DND-41 (cell line): ENCODE results near the gene SMOC2.

ENCODE experiments used
- ATAC-seq: fragments of 200-7000 bp; cut with Tn5 transposase; 3 replicates; pipeline ENCODE4 v1.9.1; 2021; ENCODE audit warnings: low read depth; ENCODE audit not compliant: insufficient read depth
- DNase-seq: peaks from one replicate; pipeline ENCODE4 v3.0.0-alpha.2; 2020
- H2AFZ ChIP-seq: 2 replicates; pipeline ENCODE4 v1.6.0; 2012; ENCODE audit warnings: low read depth, low read length
- H3K27ac ChIP-seq: 2 replicates; pipeline ENCODE4 v1.5.1; 2012; ENCODE audit warnings: low read length, inconsistent platforms
- H3K27me3 ChIP-seq: fragments of 200-600 bp; sonication (generic); 2 replicates; pipeline ENCODE4 v1.6.0; 2012; ENCODE audit warnings: low read length, mild to moderate bottlenecking, inconsistent platforms; ENCODE audit not compliant: insufficient read depth, poor library complexity
- H3K36me3 ChIP-seq: 2 replicates; pipeline ENCODE4 v1.5.1; 2012; ENCODE audit warnings: low read length, inconsistent platforms; ENCODE audit not compliant: insufficient read depth
- H3K4me1 ChIP-seq: 2 replicates; pipeline ENCODE4 v1.5.1; 2012; ENCODE audit warnings: mild to moderate bottlenecking, low read length; ENCODE audit not compliant: insufficient read depth
- H3K4me2 ChIP-seq: 2 replicates; pipeline ENCODE4 v1.6.0; 2012; ENCODE audit warnings: mild to moderate bottlenecking, moderate library complexity, low read length, inconsistent platforms; ENCODE audit not compliant: insufficient read depth
- H3K4me3 ChIP-seq, 2 experiments: fragments of 200-600 bp in 1 of 2; shearing (Covaris generic) in 1 of 2; 2 replicates each; pipeline ENCODE4 v1.5.1; 2012 to 2016; ENCODE audit warnings: inconsistent platforms in 2 of 2, low read length in 2 of 2, mild to moderate bottlenecking in 2 of 2, low read depth in 1 of 2, moderate library complexity in 1 of 2
- H3K79me2 ChIP-seq: 2 replicates; pipeline ENCODE4 v1.6.0; 2012; ENCODE audit warnings: low read length, inconsistent platforms; ENCODE audit not compliant: insufficient read depth
- H3K9ac ChIP-seq: 2 replicates; pipeline ENCODE4 v1.6.0; 2012; ENCODE audit warnings: low read depth, mild to moderate bottlenecking, inconsistent platforms, low read length, moderate library complexity
- H3K9me3 ChIP-seq: 2 replicates; pipeline ENCODE4 v1.5.1; 2012; ENCODE audit warnings: low read length, moderate library complexity, mild to moderate bottlenecking, inconsistent platforms; ENCODE audit not compliant: insufficient read depth, severe bottlenecking
- H4K20me1 ChIP-seq: 2 replicates; pipeline ENCODE4 v1.6.0; 2012; ENCODE audit warnings: low read length; ENCODE audit not compliant: insufficient read depth
- CTCF ChIP-seq: IDR thresholded peaks from 2 replicates; pipeline ENCODE4 v1.5.1; 2012; ENCODE audit warnings: borderline replicate concordance, low read length, moderate library complexity, mild to moderate bottlenecking; ENCODE audit not compliant: poor library complexity, severe bottlenecking; ENCODE audit errors: extremely low read depth
- EZH2 ChIP-seq: IDR thresholded peaks from 3 replicates; pipeline ENCODE4 v1.6.1; 2012; ENCODE audit warnings: borderline replicate concordance, low read depth, mild to moderate bottlenecking, moderate library complexity, low read length, inconsistent platforms; ENCODE audit not compliant: severe bottlenecking

The SMOC2 gene

GRCh38 chr6:168535711-168536110, 94.7 kb downstream of the SMOC2 start:
- Histone ChIP-seq H4K20me1 (no peaks in the 10 kb centered on the region), H3K27me3 (no peaks in the 10 kb centered on the region), H3K79me2 (no peaks in the 10 kb centered on the region), H3K4me3 (no peak overlapping the region), H2AFZ (no peak overlapping the region), H3K4me2 (no peak overlapping the region), H3K9ac (no peak overlapping the region), H3K4me1 (no peaks in the 10 kb centered on the region), H3K27ac (no peak overlapping the region), H3K36me3 (no peaks in the 10 kb centered on the region), H3K9me3 (no peaks in the 10 kb centered on the region)
- ATAC-seq, result no peak
- TF ChIP-seq CTCF (no peak), EZH2 (no peak)
- no peak for DNase-seq

DNA sequence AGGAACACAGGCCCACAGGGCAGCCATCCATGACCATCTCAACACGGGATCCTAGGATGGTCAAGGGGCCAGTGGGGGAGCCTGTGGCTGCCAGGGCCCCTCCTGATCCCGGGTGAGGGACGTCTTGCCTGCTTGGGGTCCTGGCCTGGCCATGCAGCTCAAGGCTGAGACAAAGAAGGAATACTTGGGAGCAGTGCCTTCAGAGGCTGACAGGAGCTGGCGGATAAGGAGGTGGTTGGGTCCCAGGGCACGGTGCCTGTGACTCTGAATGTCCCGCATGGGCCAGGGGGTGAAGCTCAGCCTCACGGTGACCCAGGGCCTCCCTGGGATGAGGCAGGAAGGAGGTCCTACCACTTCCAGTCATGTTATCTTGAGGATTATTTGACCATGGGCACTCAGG, 95.2 kb downstream of the SMOC2 start:
- Histone ChIP-seq H3K9ac (no peak overlapping the region), H3K27ac (no peak overlapping the region), H3K4me3 (no peak overlapping the region), H4K20me1 (no peaks in the 10 kb centered on the region), H3K4me2 (no peak overlapping the region), H3K36me3 (no peaks in the 10 kb centered on the region), H2AFZ (no peak overlapping the region), H3K79me2 (no peaks in the 10 kb centered on the region), H3K9me3 (no peaks in the 10 kb centered on the region), H3K27me3 (no peaks in the 10 kb centered on the region), H3K4me1 (no peaks in the 10 kb centered on the region)
- no peak for DNase-seq
- no peak for ATAC-seq
- no peak for TF ChIP-seq CTCF
- no peak for TF ChIP-seq EZH2

DNA sequence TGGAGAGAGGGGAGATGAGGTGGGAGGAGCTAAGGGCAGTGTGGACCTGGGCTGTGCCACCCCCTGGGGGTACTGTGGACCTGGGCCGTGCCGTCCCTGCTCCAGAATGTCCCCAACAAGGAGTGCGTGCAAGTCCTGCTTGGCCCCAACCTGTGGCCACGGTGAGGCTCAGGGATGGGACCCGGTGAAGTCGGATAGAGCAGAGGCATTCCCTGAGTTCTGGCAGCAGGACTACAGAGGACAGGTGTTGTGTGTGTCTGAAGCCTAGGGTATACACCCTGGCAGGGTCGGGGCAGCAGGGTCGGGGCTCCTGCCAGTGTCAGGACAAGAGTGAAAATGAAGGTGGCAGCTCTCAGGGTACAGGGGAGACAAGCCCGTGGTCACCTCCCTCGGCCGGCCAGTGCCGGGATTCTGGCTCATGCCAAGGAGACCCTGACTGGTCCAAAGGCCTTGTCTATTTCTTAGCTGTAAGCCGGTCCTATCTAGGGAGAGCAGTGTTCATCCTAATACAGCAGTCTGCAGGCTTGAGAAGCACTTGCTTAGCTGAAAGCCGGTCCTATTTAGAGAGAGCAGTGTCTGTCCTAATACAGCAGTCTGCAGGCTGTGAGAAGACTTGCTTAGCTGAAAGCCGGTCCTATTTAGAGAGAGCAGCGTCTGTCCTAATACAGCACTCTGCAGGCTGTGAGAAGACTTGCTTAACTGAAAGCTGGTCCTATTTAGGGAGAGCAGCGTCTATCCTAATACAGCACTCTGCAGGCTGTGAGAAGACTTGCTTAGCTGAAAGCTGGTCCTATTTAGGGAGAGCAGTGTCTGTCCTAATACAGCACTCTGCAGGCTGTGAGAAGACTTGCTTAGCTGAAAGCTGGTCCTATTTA, 95.9 kb downstream of the SMOC2 start:
- no peaks in the 10 kb centered on the region for H3K79me2 ChIP-seq
- no peak for DNase-seq
- no peaks in the 10 kb centered on the region for H3K36me3 ChIP-seq
- TF ChIP-seq EZH2 (no peak), CTCF (no peak)
- no peak overlapping the region for H3K4me3 ChIP-seq
- H2AFZ ChIP-seq, result no peak overlapping the region
- ATAC-seq, result no peak
- H3K4me1 ChIP-seq, result no peaks in the 10 kb centered on the region
- no peaks in the 10 kb centered on the region for H4K20me1 ChIP-seq
- no peak overlapping the region for H3K4me2 ChIP-seq
- H3K27ac ChIP-seq, result no peak overlapping the region
- no peaks in the 10 kb centered on the region for H3K9me3 ChIP-seq
- H3K27me3 ChIP-seq, result no peaks in the 10 kb centered on the region
- H3K9ac ChIP-seq, result no peak overlapping the region
